ENCODE measurements around the gene AFAP1. TPM values are rescaled to one million over a fixed set of nuclear protein-coding genes. Genes with fewer than 3 reads are reported as not detected.

Gene AFAP1
- total and polyA plus RNA-seq, 2 of the 8 experiments (the other 6 are each of a cell fraction or from before 2014, with no cell fraction given): 3.6 to 18.2 TPM

GRCh38 chr4:7759635-7760034 lies 180.0 kb downstream of the AFAP1 start:
- H2BK120ac ChIP-seq (replicated peaks; ENCODE audit: low read depth, low read length): no peak overlapping the region
- H3K9me3 ChIP-seq (ENCODE audit: insufficient read depth in 2 of 2, low read depth in 1 of 2, low read length in 1 of 2): no peaks in the 10 kb centered on the region
- H4K20me1 ChIP-seq (replicated peaks in 1 of 2; ENCODE audit: control insufficient read depth in 1 of 2, insufficient read depth in 2 of 2, low read length in 2 of 2): peaks cover 0 to 1% of the 10 kb centered on the region in 2 experiments
- H2BK12ac ChIP-seq (ENCODE audit: low read depth, low read length): no peak overlapping the region
- no peak overlapping the region for H3K9ac ChIP-seq (replicated peaks in 1 of 4; ENCODE audit: extremely low read depth in 1 of 4, low read depth in 3 of 4, low read length in 3 of 4)
- no peaks in the 10 kb centered on the region for H3K27me3 ChIP-seq (replicated peaks in 1 of 4; ENCODE audit: control insufficient read depth in 3 of 4, extremely low read depth in 1 of 4, insufficient read depth in 3 of 4, low read length in 3 of 4)
- no peaks in the 10 kb centered on the region; a peak in 1 of 8 replicates for H3K36me3 ChIP-seq (ENCODE audit: control insufficient read depth in 2 of 4, insufficient read depth in 4 of 4, low read length in 3 of 4)
- no peaks in the 10 kb centered on the region for H3K23me2 ChIP-seq (ENCODE audit: low read depth, low read length)
- no peak overlapping the region for H3K18ac ChIP-seq (ENCODE audit: extremely low read depth, low read length)
- no peak overlapping the region for H3K23ac ChIP-seq (ENCODE audit: insufficient read length)
- no peaks in the 10 kb centered on the region for H3K79me1 ChIP-seq (ENCODE audit: low read depth, low read length)
- no peak overlapping the region for H4K5ac ChIP-seq (ENCODE audit: insufficient read length, low read depth, low read length)
- WGBS, 2 experiments (ENCODE audit: extremely low coverage in 1 of 2, insufficient coverage in 1 of 2, insufficient read length in 1 of 2, insufficient replicate concordance in 2 of 2, low coverage in 1 of 2, low lambda C conversion rate in 2 of 2, missing lambda C conversion rate in 1 of 2): 94% methylated on average over 7 of the region's 7 CpGs; no CpG with 5 or more reads in 1 of the 2 experiments
- CTCF ChIA-PET (ENCODE audit: partially characterized antibody): interaction anchor here (0.6 to 3.4 kb wide), 8 partner anchors 11 to 256 kb away, joined by 3 to 23 read pairs (median 4); no protein-coding TSS in a partner anchor
- no peak overlapping the region for H2BK20ac ChIP-seq (ENCODE audit: low read length)
- H2BK15ac ChIP-seq (ENCODE audit: low read length): no peak overlapping the region
- TF ChIP-seq KDM4A (IDR thresholded peaks at IDR 0.05; ENCODE audit: low read depth, low read length, severe bottlenecking) (no peak), RBBP5 (IDR thresholded peaks at IDR 0.05; ENCODE audit: borderline replicate concordance, low read depth, low read length) (no peak), GABPA (IDR thresholded peaks at IDR 0.05; ENCODE audit: borderline replicate concordance, insufficient read depth, low read length) (no peak), EGR1 (IDR thresholded peaks at IDR 0.05; ENCODE audit: borderline replicate concordance, low read depth, low read length) (no peak), ATF2 (IDR thresholded peaks at IDR 0.05; ENCODE audit: low read length) (no peak), POU5F1 (IDR thresholded peaks at IDR 0.05; ENCODE audit: low read depth, low read length) (no peak), SP1 (IDR thresholded peaks at IDR 0.05; ENCODE audit: low read depth, low read length) (no peak)
- no peak overlapping the region for H4K91ac ChIP-seq (replicated peaks; ENCODE audit: insufficient read length, low read length)
- no peak overlapping the region for H4K8ac ChIP-seq (ENCODE audit: extremely low read depth, insufficient read depth, low read length)
- no peak overlapping the region for H3K27ac ChIP-seq (ENCODE audit: low read depth, low read length)
- no peak overlapping the region for H3K56ac ChIP-seq (replicated peaks; ENCODE audit: insufficient read length, low read depth, low read length)
- DNase-seq (ENCODE audit: low read depth in 1 of 2, low spot score in 2 of 2): no peak
- H3K4me1 ChIP-seq (replicated peaks in 1 of 4; ENCODE audit: control insufficient read depth in 3 of 4, insufficient read depth in 4 of 4, low read length in 3 of 4): no peaks in the 10 kb centered on the region
- H3K4ac ChIP-seq (replicated peaks; ENCODE audit: insufficient read length, low read depth, low read length): no peak overlapping the region
- no peak for FAIRE-seq
- POLR2A ChIA-PET (ENCODE audit: partially characterized antibody): no interaction called here
- no peak overlapping the region for H3K4me3 ChIP-seq (ENCODE audit: extremely low read depth in 1 of 4, insufficient read depth in 2 of 4, low read depth in 3 of 4, low read length in 4 of 4)
- H2AFZ ChIP-seq (ENCODE audit: low read length): no peak overlapping the region
- H2BK5ac ChIP-seq (ENCODE audit: low read depth, low read length): no peak overlapping the region
- H3K14ac ChIP-seq (ENCODE audit: insufficient read length): no peak overlapping the region
- H3K79me2 ChIP-seq (ENCODE audit: control insufficient read depth in 1 of 2, insufficient read depth in 2 of 2, low read length in 2 of 2): no peaks in the 10 kb centered on the region
- H2AK5ac ChIP-seq (ENCODE audit: low read depth, low read length): no peak overlapping the region
- H3K4me2 ChIP-seq (ENCODE audit: insufficient read depth in 1 of 2, low read depth in 2 of 2, low read length in 2 of 2): no peak overlapping the region

Data from H1 (cell line).